ENCODE results near the gene PPP1R12B. TPM values are rescaled to one million over a fixed set of nuclear protein-coding genes. Genes with fewer than 3 reads are reported as not detected.
A peak's percentile ranks its signal among the peaks of the same experiment; 100 is the strongest.

Gene PPP1R12B
- total RNA-seq, 4 donors from 2014 or later, result 197 to 386 (median 303) TPM

GRCh38 chr1:202589190-202589930, 240.9 kb downstream of the PPP1R12B start:
- peaks cover 6 to 14% of the 10 kb centered on the region in 2 donors for H3K4me1 ChIP-seq
- H3K36me3 ChIP-seq, result no peaks in the 10 kb centered on the region
- no peaks in the 10 kb centered on the region for H3K27me3 ChIP-seq
- no peaks in the 10 kb centered on the region for H3K9me3 ChIP-seq
- H3K27ac ChIP-seq, result peak overlapping the region; percentile 87 to 100
- no peak overlapping the region for H3K4me3 ChIP-seq
- TF ChIP-seq POLR2A (IDR thresholded peaks at IDR 0.05) (peak; percentile 23 to 30), CTCF (IDR thresholded peaks at IDR 0.05) (peak in 1 of 4 experiments; percentile 10)
- peak; percentile 92 to 95 for DNase-seq
- intact Hi-C loops (cut with DNase I; ENCODE audit: low total_unique reads), result no loop called here

DNA sequence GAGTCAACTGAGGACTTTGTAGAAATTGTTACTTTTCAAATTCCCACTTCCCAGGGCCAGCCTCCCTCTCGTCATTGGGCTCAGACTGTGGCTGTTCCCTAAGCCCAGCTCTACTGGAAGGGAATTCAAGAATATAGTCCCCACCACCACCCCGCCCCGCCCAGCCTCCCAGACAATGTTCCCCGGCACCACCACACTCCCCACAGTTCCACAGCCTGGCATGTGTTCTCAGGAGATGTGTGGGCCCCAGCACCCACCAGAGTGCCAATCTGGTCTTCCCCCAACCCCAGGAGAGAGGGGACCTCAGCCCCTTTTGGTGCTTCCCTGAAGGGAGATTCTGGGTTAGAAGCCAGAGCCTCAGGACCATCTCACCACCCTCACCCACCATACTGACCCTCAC, 241.6 kb downstream of the PPP1R12B start:
- H3K9me3 ChIP-seq, result no peaks in the 10 kb centered on the region
- H3K4me1 ChIP-seq, result peaks cover 6 to 10% of the 10 kb centered on the region in 2 donors
- no peaks in the 10 kb centered on the region for H3K27me3 ChIP-seq
- TF ChIP-seq CTCF (IDR thresholded peaks at IDR 0.05), result no peak
- TF ChIP-seq POLR2A (IDR thresholded peaks at IDR 0.05), result no peak
- no peak overlapping the region for H3K4me3 ChIP-seq
- no peak for DNase-seq
- intact Hi-C loops (cut with DNase I; ENCODE audit: low total_unique reads), result no loop called here
- peak overlapping the region; percentile 87 to 100 for H3K27ac ChIP-seq
- no peaks in the 10 kb centered on the region for H3K36me3 ChIP-seq

GRCh38 chr1:202590975-202591411, 242.5 kb downstream of the PPP1R12B start:
- H3K4me1 ChIP-seq, result peaks cover 6% of the 10 kb centered on the region in 2 donors
- TF ChIP-seq CTCF (IDR thresholded peaks at IDR 0.05) (no peak), POLR2A (IDR thresholded peaks at IDR 0.05) (no peak)
- intact Hi-C loops (cut with DNase I; ENCODE audit: low total_unique reads), result no loop called here
- no peak overlapping the region for H3K4me3 ChIP-seq
- no peak for DNase-seq
- H3K9me3 ChIP-seq, result no peaks in the 10 kb centered on the region
- H3K36me3 ChIP-seq, result no peaks in the 10 kb centered on the region
- no peaks in the 10 kb centered on the region for H3K27me3 ChIP-seq
- peak overlapping the region; percentile 87 to 100 for H3K27ac ChIP-seq

DNA sequence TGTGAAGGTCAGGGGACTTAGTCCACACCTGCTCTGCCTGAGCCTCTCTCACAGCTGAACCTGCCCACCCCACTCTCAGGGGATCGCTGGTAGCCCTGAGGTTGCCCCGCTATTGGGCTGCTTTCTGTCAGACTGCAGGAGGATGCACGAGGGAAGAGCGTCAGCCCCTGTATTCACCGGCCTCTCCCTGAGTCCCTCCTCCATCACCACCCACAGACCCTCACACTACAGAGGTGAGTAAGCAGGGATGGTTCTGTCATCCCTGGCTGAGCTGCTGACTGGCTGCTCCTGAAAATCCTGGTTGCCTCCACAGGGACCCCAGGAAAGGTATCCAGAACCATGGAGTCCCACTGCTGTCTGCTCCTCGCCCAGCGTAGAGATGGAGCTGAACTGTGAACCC, 243.0 kb downstream of the PPP1R12B start:
- no peaks in the 10 kb centered on the region for H3K27me3 ChIP-seq
- H3K36me3 ChIP-seq, result no peaks in the 10 kb centered on the region
- H3K9me3 ChIP-seq, result no peaks in the 10 kb centered on the region
- no peak for DNase-seq
- no peak overlapping the region for H3K4me3 ChIP-seq
- peak overlapping the region; percentile 87 to 100 for H3K27ac ChIP-seq
- TF ChIP-seq CTCF (IDR thresholded peaks at IDR 0.05) (no peak), POLR2A (IDR thresholded peaks at IDR 0.05) (no peak)
- intact Hi-C loops (cut with DNase I; ENCODE audit: low total_unique reads), result no loop called here
- peaks cover under 1 to 6% of the 10 kb centered on the region in 2 donors for H3K4me1 ChIP-seq

- Histone ChIP-seq H3K4me3 (no peak overlapping the region), H3K27ac (peak overlapping the region; percentile 87 to 100), H3K36me3 (no peaks in the 10 kb centered on the region), H3K9me3 (no peaks in the 10 kb centered on the region), H3K4me1 (peaks cover 0 to 6% of the 10 kb centered on the region in 2 donors), H3K27me3 (no peaks in the 10 kb centered on the region)
- DNase-seq, result no peak
- no peak for TF ChIP-seq CTCF (IDR thresholded peaks at IDR 0.05)
- no peak for TF ChIP-seq POLR2A (IDR thresholded peaks at IDR 0.05)
- intact Hi-C loops (cut with DNase I; ENCODE audit: low total_unique reads), result no loop called here
These were observed 243.6 kb downstream of the PPP1R12B start for GRCh38 chr1:202592146-202592545.

Data from uterus (tissue), 4 donors.